Activated T-cell treated with anti-CD3 and anti-CD28 coated beads, Interleukin-2, amount 50 U/mL, for 72 hours (primary cell): ENCODE results near the gene ESPNL. TPM values are rescaled to one million over a fixed set of nuclear protein-coding genes. Genes with fewer than 3 reads are reported as not detected.

Experiments used
- ATAC-seq, 2 donors: fragments of 150-1000 bp; cut with Tn5 transposase; replicated peaks in 1 of 2; 2 replicates each; pipeline ENCODE4 v1.10.0; 2021; ENCODE audit warnings: moderate library complexity in 2 of 2, mild to moderate bottlenecking in 1 of 2
- DNase-seq, 2 donors: peaks; one replicate each; pipeline ENCODE4 v3.0.0; 2021 to 2022; ENCODE audit warnings: mixed read lengths in 1 of 2
- H3K27ac Mint-ChIP-seq: one replicate; pipeline ENCODE4 v1.8.0; 2022; ENCODE audit warnings: mild to moderate bottlenecking, moderate library complexity, mixed read lengths
- H3K27me3 Mint-ChIP-seq: one replicate; pipeline ENCODE4 v1.8.0; 2022; ENCODE audit warnings: low read depth, mixed read lengths
- H3K36me3 Mint-ChIP-seq, 2 donors: one replicate each; pipeline ENCODE4 v1.8.0; 2022; ENCODE audit warnings: mixed read lengths in 2 of 2, mild to moderate bottlenecking in 1 of 2; ENCODE audit not compliant: insufficient read depth in 2 of 2
- H3K4me1 Mint-ChIP-seq: one replicate; pipeline ENCODE4 v1.8.0; 2022; ENCODE audit warnings: low read depth, mixed read lengths
- H3K4me3 Mint-ChIP-seq, 2 donors: one replicate each; pipeline ENCODE4 v1.8.0; 2022; ENCODE audit warnings: mild to moderate bottlenecking in 2 of 2, mixed read lengths in 2 of 2, moderate library complexity in 2 of 2
- H3K9me3 Mint-ChIP-seq, 2 donors: one replicate each; pipeline ENCODE4 v1.8.0; 2022; ENCODE audit warnings: mixed read lengths in 2 of 2
- total RNA-seq, 2 donors: library from RNA; stranded (reverse); gene quantifications; one replicate each; pipeline ENCODE4 v1.2.3, GENCODE V29; 2022

The ESPNL gene
- total RNA-seq, 2 donors from 2014 or later = 0.07 to 0.19 TPM

DNA sequence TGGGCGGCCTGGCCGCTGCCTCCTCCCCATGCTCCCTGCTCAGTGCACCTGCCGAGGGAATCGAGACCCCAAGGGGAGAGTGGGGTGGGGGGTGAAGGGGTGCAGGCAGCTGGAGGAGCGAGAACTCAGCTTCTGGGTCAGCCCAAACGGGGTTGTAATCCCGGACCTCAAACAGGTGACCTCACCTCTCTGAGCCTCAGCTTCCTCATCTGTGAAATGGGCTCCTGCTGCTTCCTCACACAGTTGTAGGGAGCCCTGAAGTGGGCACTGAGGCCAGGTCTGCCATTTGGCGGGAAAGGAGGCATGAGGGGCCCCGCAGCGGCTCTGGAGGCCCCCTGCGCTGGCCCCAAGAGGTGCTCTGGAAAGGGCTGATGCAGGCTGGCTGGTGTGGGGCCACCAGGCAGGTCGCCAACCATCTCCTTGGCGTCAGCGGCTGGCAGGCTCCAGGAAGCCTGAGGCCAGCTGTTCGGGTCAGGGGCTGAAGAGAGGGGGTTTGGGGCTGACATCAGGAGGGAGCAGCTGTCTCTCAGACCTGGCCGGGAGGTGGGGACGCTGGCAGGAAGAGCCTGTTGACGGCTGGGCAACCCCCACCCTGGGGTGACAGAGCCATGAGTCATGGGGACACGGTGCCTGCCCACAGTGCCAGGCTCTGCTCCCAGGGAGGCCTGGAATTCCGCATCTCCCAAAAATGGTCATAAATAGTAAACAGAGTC is 43.3 kb downstream of the ESPNL start:
- H3K4me3 Mint-ChIP-seq = no peak overlapping the region
- no peaks in the 10 kb centered on the region for H3K36me3 Mint-ChIP-seq
- no peaks in the 10 kb centered on the region for H3K9me3 Mint-ChIP-seq
- peaks cover 7% of the 10 kb centered on the region for H3K4me1 Mint-ChIP-seq
- peak in 1 of 2 donors; percentile 26 for DNase-seq
- H3K27ac Mint-ChIP-seq = no peak overlapping the region
- H3K27me3 Mint-ChIP-seq = no peaks in the 10 kb centered on the region
- ATAC-seq = peak; percentile 33 to 50

DNA sequence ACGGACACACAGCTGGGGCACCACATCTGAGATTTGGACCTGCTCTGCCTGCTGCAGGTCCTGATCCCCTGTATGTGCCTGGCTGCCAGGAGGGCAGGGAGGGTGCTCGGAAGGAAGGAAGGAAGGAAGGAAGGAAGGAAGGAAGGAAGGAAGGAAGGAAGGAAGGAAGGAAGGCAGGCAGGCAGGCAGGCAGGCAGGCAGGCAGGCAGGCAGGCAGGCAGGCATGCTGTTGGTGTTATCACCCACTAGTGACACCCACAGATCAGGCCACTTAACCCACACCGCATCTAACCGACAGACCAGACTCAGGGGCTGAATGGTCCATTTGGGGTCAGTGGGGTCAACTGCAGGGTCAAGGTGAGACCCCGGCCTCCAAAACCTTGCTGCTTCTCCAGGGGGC is 44.1 kb downstream of the ESPNL start:
- no peaks in the 10 kb centered on the region for H3K36me3 Mint-ChIP-seq
- no peaks in the 10 kb centered on the region for H3K27me3 Mint-ChIP-seq
- DNase-seq (no peak), ATAC-seq (no peak)
- H3K4me3 Mint-ChIP-seq = no peak overlapping the region
- H3K27ac Mint-ChIP-seq = no peak overlapping the region
- peaks cover 7% of the 10 kb centered on the region for H3K4me1 Mint-ChIP-seq
- H3K9me3 Mint-ChIP-seq = no peaks in the 10 kb centered on the region

DNA sequence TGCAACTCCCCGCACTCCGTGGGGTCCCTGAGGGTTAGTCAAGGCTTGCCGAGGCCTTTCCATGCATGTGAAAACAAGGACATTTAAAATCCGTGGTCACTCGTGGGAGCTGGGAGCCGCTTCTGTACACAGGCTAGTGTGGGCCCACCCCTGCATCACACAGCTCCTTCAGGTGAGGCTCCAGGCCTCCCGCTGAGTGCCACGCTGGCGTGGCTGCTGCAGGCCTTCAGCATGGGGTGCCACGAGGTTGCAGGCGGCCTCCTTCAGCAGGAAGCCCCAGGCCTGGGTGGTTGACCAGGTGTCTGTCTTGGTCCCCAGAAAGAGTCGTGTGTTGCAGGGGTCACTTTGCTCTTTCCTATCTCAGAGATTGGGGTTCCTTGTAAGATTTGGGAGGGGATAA is 44.9 kb downstream of the ESPNL start:
- ATAC-seq = no peak

DNA sequence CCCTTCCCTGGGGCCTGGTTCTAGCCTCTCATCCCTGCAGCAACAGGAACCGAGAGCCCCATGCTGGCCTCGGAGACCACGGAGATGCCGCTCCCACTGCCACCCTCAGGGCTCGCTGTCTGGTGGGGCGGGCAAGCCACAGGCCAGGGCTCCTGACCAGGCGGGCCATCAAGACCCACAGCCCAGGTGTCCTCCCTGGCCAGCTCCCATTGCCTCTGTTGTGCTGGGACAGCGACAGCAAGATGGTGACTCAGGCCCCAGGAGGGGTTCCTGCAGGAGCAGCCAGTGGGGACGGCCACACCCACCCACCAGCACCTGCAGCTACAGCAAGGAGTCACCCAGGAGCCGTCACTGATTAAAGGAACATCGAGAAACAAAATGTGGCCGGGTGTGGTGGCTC is 45.7 kb downstream of the ESPNL start:
- no peaks in the 10 kb centered on the region for H3K36me3 Mint-ChIP-seq
- peaks cover 7% of the 10 kb centered on the region for H3K4me1 Mint-ChIP-seq
- ATAC-seq = no peak
- H3K27ac Mint-ChIP-seq = no peak overlapping the region
- no peak overlapping the region for H3K4me3 Mint-ChIP-seq
- DNase-seq = no peak
- H3K27me3 Mint-ChIP-seq = no peaks in the 10 kb centered on the region
- H3K9me3 Mint-ChIP-seq = no peaks in the 10 kb centered on the region

More for the DNA sequence above, 44.9 kb downstream of the ESPNL start:
- peaks cover 7% of the 10 kb centered on the region for H3K4me1 Mint-ChIP-seq
- H3K4me3 Mint-ChIP-seq = no peak overlapping the region
- no peaks in the 10 kb centered on the region for H3K36me3 Mint-ChIP-seq
- H3K27ac Mint-ChIP-seq = no peak overlapping the region
- no peaks in the 10 kb centered on the region for H3K9me3 Mint-ChIP-seq
- DNase-seq = no peak
- no peaks in the 10 kb centered on the region for H3K27me3 Mint-ChIP-seq

DNA sequence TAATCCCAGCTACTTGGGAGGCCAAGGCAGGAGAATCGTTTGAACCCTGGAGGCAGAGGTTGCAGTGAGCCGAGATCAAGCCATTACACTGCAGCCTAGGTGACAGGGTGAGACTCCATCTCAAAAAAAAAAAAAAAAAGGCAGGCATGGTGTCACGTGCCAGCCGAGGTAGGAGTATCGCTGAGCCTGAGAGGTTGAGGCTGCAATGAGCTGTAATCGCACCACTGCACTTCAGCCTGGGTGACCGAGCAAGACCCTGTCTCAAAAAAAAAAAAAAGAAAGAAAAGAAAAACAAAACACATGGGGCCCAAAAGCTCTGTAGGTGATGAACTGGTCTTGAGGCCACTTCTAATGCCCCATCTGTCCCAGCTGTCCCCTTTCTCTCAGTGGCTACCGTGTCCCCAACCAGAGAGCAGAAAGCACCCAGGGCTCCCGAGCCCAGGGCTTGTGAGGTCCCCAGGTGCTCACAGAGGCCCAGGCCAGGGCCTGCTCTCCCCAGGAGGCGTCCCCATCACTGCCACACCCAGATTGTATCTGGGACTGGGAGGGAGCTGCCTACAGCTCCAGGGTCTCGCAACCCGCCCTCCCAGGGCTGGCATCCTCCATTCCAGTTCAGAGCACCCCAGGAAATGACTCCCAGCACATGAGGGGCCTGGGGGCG is 46.9 kb downstream of the ESPNL start:
- ATAC-seq (no peak), DNase-seq (no peak)
- Mint-ChIP-seq H3K36me3 (no peaks in the 10 kb centered on the region), H3K4me1 (peaks cover 7% of the 10 kb centered on the region), H3K4me3 (no peak overlapping the region), H3K27ac (no peak overlapping the region), H3K9me3 (no peaks in the 10 kb centered on the region), H3K27me3 (no peaks in the 10 kb centered on the region)

DNA sequence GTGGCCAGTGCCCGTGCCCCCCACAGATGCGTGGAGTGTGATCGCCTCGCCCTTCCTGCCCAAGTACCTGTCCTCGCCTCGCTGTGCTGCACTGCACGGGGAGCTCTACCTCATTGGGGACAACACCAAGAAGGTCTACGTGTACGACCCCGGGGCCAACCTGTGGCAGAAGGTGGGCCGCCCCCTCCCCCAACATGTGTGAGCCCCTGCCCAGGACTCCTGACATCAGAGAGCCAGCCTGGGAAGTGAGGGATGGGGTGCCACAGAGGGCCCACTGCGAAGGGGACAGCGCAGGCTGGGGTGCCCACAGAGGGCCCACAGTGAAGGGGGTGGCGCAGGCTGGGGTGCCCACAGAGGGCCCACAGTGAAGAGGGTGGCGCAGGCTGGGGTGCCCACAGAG is 48.8 kb downstream of the ESPNL start:
- H3K4me3 Mint-ChIP-seq = no peak overlapping the region
- DNase-seq = no peak
- no peaks in the 10 kb centered on the region for H3K27me3 Mint-ChIP-seq
- ATAC-seq = no peak
- H3K9me3 Mint-ChIP-seq = no peaks in the 10 kb centered on the region
- no peaks in the 10 kb centered on the region for H3K36me3 Mint-ChIP-seq
- H3K4me1 Mint-ChIP-seq = peaks cover 2% of the 10 kb centered on the region
- H3K27ac Mint-ChIP-seq = no peak overlapping the region

DNA sequence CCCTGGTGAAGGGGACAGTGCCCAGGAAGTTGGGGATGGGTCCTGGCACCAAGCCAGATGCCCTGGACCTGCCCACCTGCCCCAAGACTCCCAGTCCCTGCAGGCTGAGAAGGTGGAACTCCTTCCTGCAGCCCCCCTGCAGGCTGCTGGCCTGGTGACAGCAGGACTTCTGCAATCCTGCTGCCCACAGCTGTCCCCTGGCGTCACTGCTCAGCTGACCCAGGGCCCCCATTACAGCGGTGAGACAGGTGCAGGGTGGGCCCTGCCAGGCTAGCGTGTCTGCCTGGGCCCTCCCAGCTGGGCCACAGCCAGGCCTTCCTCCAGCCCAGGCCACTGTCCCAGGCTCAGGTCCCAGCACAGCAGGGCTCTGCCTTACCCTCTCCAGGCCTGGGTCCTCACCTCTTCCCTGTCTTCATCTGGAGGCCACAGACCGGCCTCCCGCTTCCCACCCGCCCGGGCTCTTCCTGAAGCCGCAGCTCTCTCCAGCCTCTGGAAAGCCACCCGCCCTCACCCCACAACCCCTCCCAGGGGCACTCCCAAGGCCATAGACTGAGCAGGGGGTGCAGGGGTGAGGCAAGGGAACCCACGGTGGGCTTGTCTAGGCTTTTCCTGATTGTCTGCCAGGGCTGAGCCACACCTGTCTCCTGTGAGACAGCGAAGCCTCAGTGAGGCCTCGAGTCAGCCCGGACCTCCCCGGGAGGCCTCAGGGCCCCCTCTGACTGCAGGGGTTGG is 49.9 kb downstream of the ESPNL start:
- no peak overlapping the region for H3K4me3 Mint-ChIP-seq
- H3K27ac Mint-ChIP-seq = no peak overlapping the region
- no peaks in the 10 kb centered on the region for H3K27me3 Mint-ChIP-seq
- no peak for ATAC-seq
- no peaks in the 10 kb centered on the region for H3K4me1 Mint-ChIP-seq
- H3K9me3 Mint-ChIP-seq = no peaks in the 10 kb centered on the region
- no peak for DNase-seq
- H3K36me3 Mint-ChIP-seq = no peaks in the 10 kb centered on the region

DNA sequence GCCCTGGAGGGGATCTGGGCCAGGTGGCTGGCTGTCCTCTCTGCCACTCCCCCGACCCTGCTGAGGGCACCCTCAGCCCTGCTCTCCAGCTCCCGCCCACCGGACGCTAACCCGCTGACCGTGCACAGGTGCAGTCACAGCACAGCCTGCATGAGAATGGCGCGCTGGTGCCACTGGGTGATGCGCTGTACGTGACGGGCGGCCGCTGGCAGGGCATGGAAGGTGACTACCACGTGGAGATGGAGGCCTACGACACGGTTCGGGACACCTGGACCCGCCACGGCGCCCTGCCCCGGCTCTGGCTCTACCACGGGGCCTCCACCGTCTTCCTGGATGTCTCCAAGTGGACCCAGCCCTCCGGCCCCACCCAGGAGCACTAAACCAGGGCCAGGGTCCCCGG is 50.5 kb downstream of the ESPNL start:
- Mint-ChIP-seq H3K4me1 (no peaks in the 10 kb centered on the region), H3K9me3 (no peaks in the 10 kb centered on the region)
- ATAC-seq = no peak

DNA sequence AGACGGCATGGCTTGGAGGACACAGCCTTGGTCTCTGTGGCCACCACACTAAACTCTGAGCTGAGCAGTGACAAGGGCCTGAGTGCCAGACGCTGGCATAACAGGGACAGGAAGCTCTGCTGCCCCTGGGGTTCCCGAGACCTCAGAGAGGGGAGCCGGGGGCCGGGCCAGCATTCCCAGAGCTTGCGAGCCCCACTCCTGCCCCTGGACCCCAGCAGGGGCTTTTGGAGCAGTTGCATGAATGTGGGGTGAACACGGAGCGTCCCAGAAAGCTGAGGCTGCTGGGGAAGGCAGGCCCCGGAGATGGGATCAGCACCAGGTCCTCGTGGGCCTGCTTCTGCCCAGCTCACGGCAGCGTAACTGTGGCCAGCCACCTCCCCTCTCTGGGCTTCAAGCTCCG is 51.1 kb downstream of the ESPNL start:
- Mint-ChIP-seq H3K4me1 (no peaks in the 10 kb centered on the region), H3K27ac (no peak overlapping the region), H3K4me3 (no peak overlapping the region)

More for the DNA sequence above, 50.5 kb downstream of the ESPNL start:
- no peaks in the 10 kb centered on the region for H3K36me3 Mint-ChIP-seq
- H3K4me3 Mint-ChIP-seq = no peak overlapping the region
- no peaks in the 10 kb centered on the region for H3K27me3 Mint-ChIP-seq
- no peak overlapping the region for H3K27ac Mint-ChIP-seq
- no peak for DNase-seq

DNA sequence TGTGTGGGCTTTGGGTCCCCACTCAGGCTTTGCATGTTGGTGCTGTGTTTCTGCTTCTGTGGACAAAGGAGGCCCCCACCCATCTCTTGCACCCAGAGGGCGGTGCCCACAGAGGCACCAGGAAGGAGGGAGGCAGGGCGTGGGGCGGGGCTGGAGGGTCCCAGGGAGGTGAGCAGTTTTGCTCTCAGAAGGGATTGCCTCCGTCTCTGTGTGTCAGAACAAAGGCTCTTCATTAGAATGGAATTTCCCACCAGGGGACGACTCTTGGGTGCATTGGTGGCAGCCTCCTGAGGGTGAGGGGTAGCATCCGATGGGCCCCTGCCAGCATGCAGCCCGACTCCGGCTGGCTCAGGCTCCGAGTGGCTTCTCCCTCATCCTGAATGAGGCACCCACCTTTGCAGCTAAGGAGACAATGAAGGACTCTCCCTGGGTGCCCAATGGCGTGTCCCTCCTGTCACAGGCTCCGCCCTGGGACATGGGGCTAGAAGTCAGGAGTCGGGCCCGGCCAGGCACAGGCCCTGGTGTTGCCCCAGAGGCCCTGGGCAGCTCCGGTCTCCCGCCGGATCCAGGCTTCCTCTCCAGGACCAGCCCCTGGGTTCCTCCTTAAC is 51.6 kb downstream of the ESPNL start:
- Mint-ChIP-seq H3K4me1 (no peaks in the 10 kb centered on the region), H3K36me3 (no peaks in the 10 kb centered on the region), H3K4me3 (no peak overlapping the region), H3K9me3 (no peaks in the 10 kb centered on the region), H3K27ac (no peak overlapping the region), H3K27me3 (no peaks in the 10 kb centered on the region)
- DNase-seq = no peak
- ATAC-seq = no peak

More for the DNA sequence above, 51.1 kb downstream of the ESPNL start:
- DNase-seq = no peak
- Mint-ChIP-seq H3K36me3 (no peaks in the 10 kb centered on the region), H3K27me3 (no peaks in the 10 kb centered on the region), H3K9me3 (no peaks in the 10 kb centered on the region)
- no peak for ATAC-seq

DNA sequence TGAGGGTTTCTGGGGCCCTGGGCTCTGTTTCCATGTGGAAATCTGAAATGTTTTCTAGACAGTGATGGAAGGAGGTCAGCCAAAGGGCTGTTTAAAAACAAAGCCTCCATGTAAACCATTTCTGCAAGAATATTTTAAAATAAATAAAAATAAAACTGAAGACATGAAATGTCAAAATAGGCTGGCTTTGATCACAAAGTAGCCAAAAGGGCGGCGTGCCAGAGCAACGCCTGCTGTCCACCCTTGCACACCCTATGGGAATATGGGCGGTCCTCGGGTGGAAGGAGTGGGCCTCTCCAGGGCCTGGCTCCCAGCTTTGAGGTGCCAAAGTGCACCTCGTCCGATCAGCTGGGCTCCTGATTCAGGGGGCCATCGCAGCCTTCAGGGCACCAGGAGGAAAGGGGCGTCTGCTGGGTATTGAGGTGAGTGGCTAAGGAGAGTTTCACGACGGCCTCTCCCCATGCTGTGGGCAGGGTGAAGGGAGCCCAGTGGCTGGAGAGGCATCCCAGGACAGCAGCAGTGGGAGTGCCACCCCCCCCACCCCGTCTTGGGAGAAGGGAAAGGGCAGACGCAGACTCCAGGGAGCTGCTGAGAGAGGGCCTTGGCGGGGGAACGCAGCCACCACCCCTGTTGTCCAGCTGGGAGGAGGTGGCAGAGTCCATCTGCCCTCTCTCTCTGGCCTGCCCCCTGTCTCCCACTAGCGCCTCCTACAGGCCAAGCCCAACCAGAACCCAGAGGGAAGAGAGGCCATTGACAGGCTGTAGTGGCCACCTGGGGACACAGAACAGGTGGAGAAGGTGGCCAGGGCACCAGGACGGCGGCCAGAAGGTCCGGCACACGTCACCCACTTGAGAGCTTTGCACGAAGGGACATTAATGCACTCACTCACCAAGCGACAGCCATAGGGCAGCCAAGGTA is 52.9 kb downstream of the ESPNL start:
- no peak overlapping the region for H3K4me3 Mint-ChIP-seq
- DNase-seq (no peak), ATAC-seq (no peak)
- H3K27ac Mint-ChIP-seq = no peak overlapping the region
- H3K4me1 Mint-ChIP-seq = no peaks in the 10 kb centered on the region
- no peaks in the 10 kb centered on the region for H3K36me3 Mint-ChIP-seq
- no peaks in the 10 kb centered on the region for H3K27me3 Mint-ChIP-seq
- H3K9me3 Mint-ChIP-seq = no peaks in the 10 kb centered on the region

DNA sequence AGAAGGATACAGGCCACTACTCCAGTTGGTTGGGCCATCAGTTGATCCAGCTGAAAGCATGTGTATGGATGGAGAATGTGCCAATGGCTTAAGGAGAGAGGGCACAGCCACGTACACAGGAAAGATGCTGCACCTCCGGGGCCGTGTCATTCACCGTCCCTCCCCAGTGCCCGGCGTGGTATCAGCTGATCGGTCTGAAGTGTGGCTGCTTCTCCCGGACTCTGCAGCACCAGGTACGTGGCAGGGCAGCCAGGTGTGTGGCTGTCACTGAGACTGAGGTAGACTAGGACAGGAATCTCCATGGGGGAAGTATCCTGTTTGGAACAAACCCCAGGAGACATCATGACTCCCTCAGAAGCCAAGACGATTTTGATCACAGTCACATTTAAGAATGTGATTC is 54.4 kb downstream of the ESPNL start:
- H3K27me3 Mint-ChIP-seq = peaks cover 5% of the 10 kb centered on the region
- no peaks in the 10 kb centered on the region for H3K9me3 Mint-ChIP-seq
- DNase-seq (no peak), ATAC-seq (no peak)
- peaks cover 6% of the 10 kb centered on the region for H3K4me1 Mint-ChIP-seq
- H3K27ac Mint-ChIP-seq = no peak overlapping the region
- no peak overlapping the region for H3K4me3 Mint-ChIP-seq
- no peaks in the 10 kb centered on the region for H3K36me3 Mint-ChIP-seq
